HUES64 (cell line): ENCODE measurements around the gene MYO1D. TPM values are rescaled to one million over a fixed set of nuclear protein-coding genes. Genes with fewer than 3 reads are reported as not detected.
"Not testable (repeated sequence)": the region's sequence is repeated elsewhere in the genome, so short reads cannot be mapped to it uniquely, and the experiment has no call there.

Source experiments
- H3K27ac ChIP-seq: 2 replicates; pipeline ENCODE4 v1.7.0; 2013; ENCODE audit warnings: low read depth, low read length, inconsistent platforms
- H3K27me3 ChIP-seq: 2 replicates; pipeline ENCODE4 v1.6.1; 2013; ENCODE audit warnings: mild to moderate bottlenecking, low read length; ENCODE audit not compliant: insufficient read depth
- H3K36me3 ChIP-seq: 2 replicates; pipeline ENCODE4 v1.6.1; 2013; ENCODE audit warnings: mild to moderate bottlenecking, low read length; ENCODE audit not compliant: insufficient read depth
- H3K4me1 ChIP-seq: 2 replicates; pipeline ENCODE4 v1.6.1; 2013; ENCODE audit warnings: mild to moderate bottlenecking, low read length, moderate library complexity; ENCODE audit not compliant: insufficient read depth
- H3K4me3 ChIP-seq: 2 replicates; pipeline ENCODE4 v1.5.1; 2013; ENCODE audit warnings: mild to moderate bottlenecking, low read length, moderate library complexity
- H3K9ac ChIP-seq: 2 replicates; pipeline ENCODE4 v1.6.1; 2013; ENCODE audit warnings: mild to moderate bottlenecking, low read depth, low read length
- H3K9me3 ChIP-seq: 2 replicates; pipeline ENCODE4 v1.6.1; 2013; ENCODE audit warnings: low read depth, low read length; ENCODE audit not compliant: insufficient read depth
- WGBS: fragments of 150-250, 120-280 bp; methylation state at CpG from one replicate; pipeline ENCODE4 v1.1.7; 2013; ENCODE audit warnings: missing lambda C conversion rate; 5-methylcytosine and 5-hydroxymethylcytosine counted together
- polyA plus RNA-seq, 2 experiments: library from polyadenylated mRNA; stranded (reverse); fragments of 50-300 nt; gene quantifications; one replicate each; pipeline ENCODE4 v1.2.3, GENCODE V29; 2013

The MYO1D gene
- polyA plus RNA-seq (2013, experiment 1 of 2): 14.0 TPM
- polyA plus RNA-seq (2013, experiment 2 of 2): 11.7 TPM

- under 1% methylated on average over 101 of the region's 101 CpGs for WGBS
- peak within 1 kb of the TSS; percentile 88; the same call in 1 of the 2 replicates for H3K27ac ChIP-seq
- peaks cover 8% of the 10 kb centered on the region for H3K4me1 ChIP-seq
- peak within 1 kb of the TSS; percentile 87 for H3K9ac ChIP-seq
- no peaks in the 10 kb centered on the region for H3K36me3 ChIP-seq
- H3K9me3 ChIP-seq: no peaks in the 10 kb centered on the region
- peak within 1 kb of the TSS; percentile 93 for H3K4me3 ChIP-seq
- H3K27me3 ChIP-seq: peaks cover 12% of the 10 kb centered on the region; the same call in 1 of the 2 replicates
Observed at GRCh38 chr17:32876417-32877163, at the start of gene MYO1D. Gene MYO1D (minus strand): TSS chr17:32877124. CDS start chr17:32876872, 252 bp downstream.

- Histone ChIP-seq H3K4me1 (peaks cover 12% of the 10 kb centered on the region), H3K27me3 (peaks cover 11% of the 10 kb centered on the region; the same call in 1 of the 2 replicates), H3K36me3 (peaks cover 2% of the 10 kb centered on the region; the same call in 1 of the 2 replicates), H3K9ac (no peak overlapping the region), H3K4me3 (no peak overlapping the region), H3K9me3 (no peaks in the 10 kb centered on the region), H3K27ac (no peak overlapping the region)
- 94% methylated on average over 5 of the region's 5 CpGs for WGBS
Observed at GRCh38 chr17:32926183-32926582, 49.3 kb upstream of the MYO1D start.

- H3K9ac ChIP-seq, H3K4me3 ChIP-seq, H3K4me1 ChIP-seq, H3K27me3 ChIP-seq, H3K36me3 ChIP-seq, H3K9me3 ChIP-seq, H3K27ac ChIP-seq: not testable (repeated sequence)
- WGBS: 76% methylated on average over 3 of the region's 3 CpGs
Observed at GRCh38 chr17:32923905-32924304, 47.0 kb upstream of the MYO1D start.

GRCh38 chr17:32921017-32921416 is 44.1 kb upstream of the MYO1D start:
- Histone ChIP-seq H3K9me3 (no peaks in the 10 kb centered on the region), H3K27me3 (no peaks in the 10 kb centered on the region), H3K4me1 (peaks cover 15% of the 10 kb centered on the region), H3K36me3 (no peaks in the 10 kb centered on the region), H3K4me3 (no peak overlapping the region), H3K9ac (no peak overlapping the region), H3K27ac (no peak overlapping the region)
- WGBS: 93% methylated on average over 10 of the region's 10 CpGs

GRCh38 chr17:32920293-32920692 is 43.4 kb upstream of the MYO1D start:
- 92% methylated on average over 8 of the region's 8 CpGs for WGBS
- no peaks in the 10 kb centered on the region for H3K9me3 ChIP-seq
- H3K36me3 ChIP-seq: no peaks in the 10 kb centered on the region

GRCh38 chr17:32919876-32920275 is 43.0 kb upstream of the MYO1D start:
- peaks cover 15% of the 10 kb centered on the region for H3K4me1 ChIP-seq
- not testable (repeated sequence) for H3K4me3 ChIP-seq

More at GRCh38 chr17:32920293-32920692, 43.4 kb upstream of the MYO1D start:
- Histone ChIP-seq H3K27ac (no peak overlapping the region), H3K4me3 (no peak overlapping the region), H3K27me3 (no peaks in the 10 kb centered on the region), H3K9ac (no peak overlapping the region), H3K4me1 (peaks cover 15% of the 10 kb centered on the region)

GRCh38 chr17:32917842-32918241 is 40.9 kb upstream of the MYO1D start:
- Histone ChIP-seq H3K36me3 (no peaks in the 10 kb centered on the region), H3K9ac (no peak overlapping the region), H3K9me3 (no peaks in the 10 kb centered on the region), H3K4me1 (peaks cover 15% of the 10 kb centered on the region), H3K27me3 (no peaks in the 10 kb centered on the region), H3K27ac (peak overlapping the region; percentile 32; the same call in 1 of the 2 replicates), H3K4me3 (no peak overlapping the region)
- WGBS: 15% methylated on average over 5 of the region's 5 CpGs

More at GRCh38 chr17:32919876-32920275, 43.0 kb upstream of the MYO1D start:
- H3K27ac ChIP-seq, H3K36me3 ChIP-seq, H3K9me3 ChIP-seq, H3K9ac ChIP-seq, H3K27me3 ChIP-seq: not testable (repeated sequence)
- WGBS: 97% methylated on average over 4 of the region's 4 CpGs

GRCh38 chr17:32917081-32917480 is 40.2 kb upstream of the MYO1D start:
- no peak overlapping the region for H3K27ac ChIP-seq
- no peak overlapping the region for H3K9ac ChIP-seq
- peaks cover 20% of the 10 kb centered on the region for H3K4me1 ChIP-seq
- no peaks in the 10 kb centered on the region for H3K36me3 ChIP-seq
- H3K4me3 ChIP-seq: no peak overlapping the region
- no peaks in the 10 kb centered on the region for H3K9me3 ChIP-seq
- no peaks in the 10 kb centered on the region for H3K27me3 ChIP-seq

- 85% methylated on average over 3 of the region's 3 CpGs for WGBS
- no peaks in the 10 kb centered on the region for H3K27me3 ChIP-seq
Observed at GRCh38 chr17:32916134-32916533, 39.2 kb upstream of the MYO1D start.

GRCh38 chr17:32915245-32915644 is 38.3 kb upstream of the MYO1D start:
- H3K27me3 ChIP-seq: no peaks in the 10 kb centered on the region

More at GRCh38 chr17:32916134-32916533, 39.2 kb upstream of the MYO1D start:
- no peak overlapping the region for H3K4me3 ChIP-seq
- peaks cover 20% of the 10 kb centered on the region for H3K4me1 ChIP-seq
- H3K27ac ChIP-seq: no peak overlapping the region
- no peaks in the 10 kb centered on the region for H3K9me3 ChIP-seq
- H3K9ac ChIP-seq: no peak overlapping the region
- H3K36me3 ChIP-seq: no peaks in the 10 kb centered on the region

GRCh38 chr17:32914181-32914580 is 37.3 kb upstream of the MYO1D start:
- H3K27ac ChIP-seq: no peak overlapping the region
- peaks cover 20% of the 10 kb centered on the region for H3K4me1 ChIP-seq
- no peaks in the 10 kb centered on the region for H3K27me3 ChIP-seq
- H3K9ac ChIP-seq: no peak overlapping the region
- no peak overlapping the region for H3K4me3 ChIP-seq
- WGBS: 92% methylated on average over 3 of the region's 3 CpGs
- H3K36me3 ChIP-seq: no peaks in the 10 kb centered on the region
- H3K9me3 ChIP-seq: no peaks in the 10 kb centered on the region

More at GRCh38 chr17:32915245-32915644, 38.3 kb upstream of the MYO1D start:
- no peak overlapping the region for H3K4me3 ChIP-seq
- H3K9me3 ChIP-seq: no peaks in the 10 kb centered on the region
- peaks cover 20% of the 10 kb centered on the region for H3K4me1 ChIP-seq
- no peak overlapping the region for H3K27ac ChIP-seq
- 98% methylated on average over 2 of the region's 2 CpGs for WGBS
- H3K9ac ChIP-seq: no peak overlapping the region
- no peaks in the 10 kb centered on the region for H3K36me3 ChIP-seq
